Cardiac fibroblast (primary cell): ENCODE data around the gene LRP3.

Experiments used
- DNase-seq, 2 donors: peaks; one replicate each; pipeline versions ENCODE4 v3.0.0 to v3.0.0-alpha.2; 2010; ENCODE audit warnings: low read depth in 2 of 2
- H3K4me3 ChIP-seq, 2 donors: replicated peaks in 1 of 2; 1 replicate in 1 of 2; 2 replicates in 1 of 2; pipeline ENCODE4 v1.5.1; 2011; ENCODE audit warnings: low read depth in 2 of 2, low read length in 2 of 2, mild to moderate bottlenecking in 2 of 2, moderate library complexity in 1 of 2
- TF ChIP-seq, protein P1 (sequence below): IDR thresholded peaks from one replicate; pipeline ENCODE4 v1.5.1; 2011; ENCODE audit warnings: low read depth, mild to moderate bottlenecking, low read length, inconsistent platforms

LRP3 gene

GRCh38 chr19:33211794-33212435, 17.8 kb downstream of the LRP3 start:
- TF ChIP-seq, protein P1, sequence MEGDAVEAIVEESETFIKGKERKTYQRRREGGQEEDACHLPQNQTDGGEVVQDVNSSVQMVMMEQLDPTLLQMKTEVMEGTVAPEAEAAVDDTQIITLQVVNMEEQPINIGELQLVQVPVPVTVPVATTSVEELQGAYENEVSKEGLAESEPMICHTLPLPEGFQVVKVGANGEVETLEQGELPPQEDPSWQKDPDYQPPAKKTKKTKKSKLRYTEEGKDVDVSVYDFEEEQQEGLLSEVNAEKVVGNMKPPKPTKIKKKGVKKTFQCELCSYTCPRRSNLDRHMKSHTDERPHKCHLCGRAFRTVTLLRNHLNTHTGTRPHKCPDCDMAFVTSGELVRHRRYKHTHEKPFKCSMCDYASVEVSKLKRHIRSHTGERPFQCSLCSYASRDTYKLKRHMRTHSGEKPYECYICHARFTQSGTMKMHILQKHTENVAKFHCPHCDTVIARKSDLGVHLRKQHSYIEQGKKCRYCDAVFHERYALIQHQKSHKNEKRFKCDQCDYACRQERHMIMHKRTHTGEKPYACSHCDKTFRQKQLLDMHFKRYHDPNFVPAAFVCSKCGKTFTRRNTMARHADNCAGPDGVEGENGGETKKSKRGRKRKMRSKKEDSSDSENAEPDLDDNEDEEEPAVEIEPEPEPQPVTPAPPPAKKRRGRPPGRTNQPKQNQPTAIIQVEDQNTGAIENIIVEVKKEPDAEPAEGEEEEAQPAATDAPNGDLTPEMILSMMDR = no peak
- DNase-seq = no peak
- no peak overlapping the region for H3K4me3 ChIP-seq

- no peak for DNase-seq
- no peak overlapping the region for H3K4me3 ChIP-seq
- TF ChIP-seq, protein P1 = no peak
Observed at GRCh38 chr19:33212436-33213172, 18.5 kb downstream of the LRP3 start.

GRCh38 chr19:33214596-33214995, 20.5 kb downstream of the LRP3 start:
- TF ChIP-seq, protein P1 = peak; percentile 21
- peak; percentile 36 to 47 for DNase-seq
- H3K4me3 ChIP-seq = no peak overlapping the region

DNA sequence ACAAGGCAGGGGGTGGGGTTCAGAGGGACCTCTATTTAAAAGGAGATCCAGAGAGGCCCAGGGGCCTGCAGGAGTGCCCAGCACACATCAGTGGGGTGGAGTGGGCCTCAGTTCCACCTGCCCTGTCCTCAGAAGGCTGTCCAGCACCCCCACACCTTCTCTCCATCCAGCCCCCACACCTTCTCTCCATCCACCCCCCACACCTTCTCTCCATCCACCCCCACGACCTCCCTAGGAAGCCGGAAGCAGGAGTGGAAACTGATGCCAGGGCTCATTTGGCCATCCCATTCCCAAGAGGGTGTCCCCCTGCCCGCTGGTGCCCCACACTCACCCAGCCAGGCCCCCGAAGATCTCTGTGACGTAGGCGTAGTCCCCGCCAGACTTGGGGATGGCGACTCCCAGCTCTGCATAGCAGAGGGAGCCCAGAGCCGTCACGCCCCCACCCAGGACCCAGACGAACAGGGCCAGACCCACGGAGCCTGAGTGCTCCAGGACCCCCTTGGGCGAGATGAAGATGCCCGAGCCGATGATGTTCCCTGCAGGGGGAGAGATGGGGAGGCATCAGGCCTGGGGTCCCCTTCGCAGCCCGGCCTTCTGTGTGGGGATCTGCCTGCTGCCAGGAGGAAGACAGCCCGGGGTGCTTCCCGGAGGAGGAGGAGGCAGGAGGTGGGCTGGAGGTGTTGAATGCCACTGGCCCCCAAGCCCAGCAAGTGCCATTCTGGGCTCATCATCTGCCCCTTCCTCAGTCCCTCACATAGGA, 21.5 kb downstream of the LRP3 start:
- TF ChIP-seq, protein P1 = no peak
- H3K4me3 ChIP-seq = no peak overlapping the region
- no peak for DNase-seq

DNA sequence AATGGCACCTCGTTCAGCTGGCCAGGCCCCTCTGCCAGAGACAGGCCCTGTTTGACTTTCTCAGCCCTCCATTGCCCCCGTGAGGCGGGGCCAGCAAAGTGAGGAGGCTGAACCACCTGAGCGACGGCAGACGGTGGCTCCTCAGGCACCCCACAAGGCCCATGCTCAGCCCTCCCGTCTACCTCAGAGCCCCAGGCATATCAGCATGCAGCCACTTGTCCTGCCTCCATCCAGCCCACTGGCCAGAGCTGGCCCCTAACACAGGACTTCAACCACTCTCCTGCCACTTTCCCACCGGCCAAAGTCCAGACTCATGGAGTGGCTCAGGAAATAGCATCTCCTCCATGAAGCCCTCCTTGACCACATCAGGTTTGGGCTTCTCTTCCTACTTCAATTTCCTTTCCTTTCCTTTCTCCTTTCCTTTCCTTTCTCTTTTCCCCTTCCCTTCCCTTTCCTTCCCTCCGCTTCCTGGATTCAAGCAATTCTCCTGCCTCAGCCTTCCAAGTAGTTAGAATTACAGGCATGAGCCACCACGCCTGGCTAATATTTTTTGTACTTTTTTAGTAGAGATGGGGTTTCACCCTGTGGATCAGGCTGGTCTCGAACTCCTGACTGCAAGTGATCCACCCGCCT, 22.2 kb downstream of the LRP3 start:
- no peak overlapping the region for H3K4me3 ChIP-seq
- DNase-seq = no peak
- TF ChIP-seq, protein P1 = no peak

DNA sequence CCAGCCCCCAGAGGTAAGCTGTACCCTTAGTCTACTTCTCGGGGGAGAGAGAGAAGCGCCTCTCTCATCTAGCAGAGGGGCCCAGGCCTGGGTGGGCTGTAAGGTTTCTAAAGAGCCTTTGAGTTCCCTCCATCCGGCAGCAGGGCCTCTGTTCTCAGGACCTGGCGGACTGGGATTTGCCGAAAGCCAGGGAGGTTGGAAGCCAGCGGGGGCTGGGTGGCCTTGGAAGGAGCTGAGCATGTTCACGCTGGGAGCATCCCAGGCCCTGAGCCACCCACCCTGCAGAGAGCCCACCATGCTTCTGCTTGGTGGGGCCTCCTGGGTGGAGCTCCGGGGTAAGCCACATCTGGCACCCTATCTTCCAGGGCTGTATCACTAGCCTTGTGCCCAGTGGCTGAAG, 23.8 kb downstream of the LRP3 start:
- no peak overlapping the region for H3K4me3 ChIP-seq
- DNase-seq = no peak
- TF ChIP-seq, protein P1 = no peak
